GM19455 (cell line): ENCODE measurements around the gene FMNL2.

ENCODE experiments used
- ATAC-seq: cut with Tn5 transposase; IDR thresholded peaks from one replicate; pipeline ENCODE4 v1.9.1; 2021; ENCODE audit not compliant: unreplicated experiment

Gene FMNL2

DNA sequence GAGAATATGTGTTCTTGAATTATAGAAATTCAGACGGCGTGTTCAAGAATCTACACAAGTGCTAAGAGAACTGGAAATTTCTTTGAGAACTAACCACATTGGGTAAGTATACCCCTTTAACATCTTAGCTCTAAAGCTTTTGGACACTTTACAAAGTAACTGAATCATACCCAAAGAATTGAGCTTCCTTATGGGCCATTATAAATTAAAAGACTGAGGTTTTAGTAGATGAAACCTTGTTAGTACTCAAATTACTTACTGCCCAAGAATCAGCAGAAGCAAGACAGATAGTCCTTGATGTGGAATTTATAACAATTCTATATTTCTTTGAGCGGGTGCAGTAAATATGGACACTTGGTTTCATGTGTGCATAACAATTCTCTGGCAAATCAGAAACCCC is 214.0 kb downstream of the FMNL2 start:
- ATAC-seq, result no peak

DNA sequence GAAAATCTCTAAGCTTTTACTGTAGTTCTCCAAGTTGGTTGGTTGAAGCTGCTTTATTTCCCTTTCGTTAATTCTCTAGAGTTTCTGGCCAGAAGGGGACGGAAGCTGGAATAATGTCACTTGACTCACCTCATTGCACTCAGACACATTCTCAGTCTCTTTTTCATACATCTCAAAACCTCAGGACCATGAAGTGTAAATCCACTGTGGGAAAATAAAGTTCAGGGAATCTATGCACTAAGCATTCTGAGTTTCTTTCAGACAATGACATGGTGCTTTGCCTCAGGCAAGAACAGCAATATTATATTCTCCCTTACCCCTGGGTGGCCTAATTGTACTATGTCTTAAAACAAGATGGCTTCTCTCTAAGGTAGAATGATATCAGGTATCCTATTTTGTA is 214.4 kb downstream of the FMNL2 start:
- no peak for ATAC-seq

DNA sequence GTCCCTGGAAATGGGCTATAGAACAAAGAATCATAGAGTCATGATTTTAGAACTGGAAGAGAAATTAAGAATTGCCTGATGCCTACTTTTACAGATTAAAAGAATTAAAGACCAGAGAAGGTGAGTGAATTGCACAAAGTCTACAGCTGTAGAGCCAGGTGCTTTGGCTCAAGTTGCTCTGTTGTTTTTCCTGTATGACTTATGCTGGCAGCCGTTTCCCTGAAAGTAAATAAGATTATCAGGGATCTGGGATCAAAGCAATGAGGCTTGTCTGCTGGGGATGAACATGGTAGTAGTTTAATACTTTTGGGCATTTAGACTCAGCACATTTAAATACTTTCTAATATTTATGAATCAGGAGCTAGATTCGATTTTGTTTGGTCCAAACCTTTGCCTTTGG is 215.4 kb downstream of the FMNL2 start:
- no peak for ATAC-seq

DNA sequence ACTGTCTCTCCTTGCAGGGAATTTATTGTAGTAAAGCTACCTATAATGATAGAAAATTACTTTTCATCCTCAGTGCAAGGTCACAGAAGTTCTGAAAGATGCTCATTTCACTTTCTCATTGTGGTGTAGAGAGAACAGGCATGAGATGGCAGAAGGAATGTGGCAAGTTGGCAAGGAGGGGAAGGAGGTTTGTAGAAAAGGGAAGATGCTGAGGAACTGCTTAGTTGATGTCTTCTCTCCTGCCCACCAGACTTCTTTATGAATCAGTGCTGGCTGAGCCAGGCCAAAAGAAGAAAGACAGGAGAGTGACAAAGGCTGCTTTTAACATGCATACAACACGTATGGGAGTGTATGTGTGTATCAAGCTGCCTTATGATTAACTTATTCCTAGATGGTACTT is 217.9 kb downstream of the FMNL2 start:
- no peak for ATAC-seq

DNA sequence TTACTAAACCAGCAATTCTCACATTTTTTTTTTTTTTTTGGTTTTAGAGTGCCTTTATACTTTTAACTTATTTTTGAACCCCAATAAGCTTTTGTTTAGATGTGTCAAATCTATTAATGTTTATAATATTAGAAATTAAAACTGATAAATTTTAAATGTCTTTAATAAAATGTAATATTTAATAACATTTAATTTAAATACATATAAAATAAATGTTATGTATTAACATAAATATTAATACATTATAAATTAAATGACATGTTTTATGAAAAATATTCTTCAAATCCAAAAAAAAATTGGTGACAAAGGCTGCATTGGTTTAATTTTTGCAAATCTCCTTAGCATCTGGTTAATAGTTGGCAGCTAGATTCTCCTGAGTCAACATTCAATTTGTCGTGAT is 218.5 kb downstream of the FMNL2 start:
- no peak for ATAC-seq

DNA sequence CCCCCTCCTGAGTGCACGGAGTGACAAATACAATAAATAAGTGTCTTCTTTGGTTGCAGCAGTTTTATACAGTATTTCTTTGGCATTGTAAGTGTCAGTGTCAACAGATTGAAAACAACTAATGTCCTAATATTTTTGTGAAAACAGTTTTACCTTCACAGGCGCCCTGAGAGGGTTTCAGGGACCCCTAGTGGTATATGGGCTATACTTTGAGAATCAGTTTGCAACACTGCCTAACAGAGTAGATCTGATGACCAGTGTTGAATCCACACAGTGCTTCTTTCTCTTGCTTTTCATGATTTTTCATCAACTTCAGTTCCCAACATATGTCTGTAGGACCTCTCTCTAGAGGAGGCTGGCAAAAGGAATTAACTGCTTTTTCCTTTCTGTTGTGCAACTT is 220.1 kb downstream of the FMNL2 start:
- no peak for ATAC-seq

DNA sequence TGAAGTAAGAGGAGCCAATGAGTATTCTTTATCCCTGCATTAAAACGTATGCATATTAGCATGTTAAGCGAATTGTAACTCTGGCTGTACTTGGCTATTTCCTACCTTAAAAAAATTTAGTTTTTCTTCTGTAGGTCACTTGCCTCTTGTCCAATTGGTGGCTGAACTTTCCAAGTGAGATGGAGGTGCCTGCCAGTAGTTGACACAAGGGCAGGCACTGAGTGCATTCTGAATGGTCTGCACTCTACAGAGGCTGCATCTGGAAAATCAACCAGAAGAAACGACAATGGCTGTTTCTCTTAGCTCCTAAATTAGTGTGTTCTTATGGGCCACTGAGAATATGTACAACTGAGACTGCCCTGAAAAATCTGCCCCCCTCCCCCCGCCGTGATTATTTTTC is 221.5 kb downstream of the FMNL2 start:
- no peak for ATAC-seq

DNA sequence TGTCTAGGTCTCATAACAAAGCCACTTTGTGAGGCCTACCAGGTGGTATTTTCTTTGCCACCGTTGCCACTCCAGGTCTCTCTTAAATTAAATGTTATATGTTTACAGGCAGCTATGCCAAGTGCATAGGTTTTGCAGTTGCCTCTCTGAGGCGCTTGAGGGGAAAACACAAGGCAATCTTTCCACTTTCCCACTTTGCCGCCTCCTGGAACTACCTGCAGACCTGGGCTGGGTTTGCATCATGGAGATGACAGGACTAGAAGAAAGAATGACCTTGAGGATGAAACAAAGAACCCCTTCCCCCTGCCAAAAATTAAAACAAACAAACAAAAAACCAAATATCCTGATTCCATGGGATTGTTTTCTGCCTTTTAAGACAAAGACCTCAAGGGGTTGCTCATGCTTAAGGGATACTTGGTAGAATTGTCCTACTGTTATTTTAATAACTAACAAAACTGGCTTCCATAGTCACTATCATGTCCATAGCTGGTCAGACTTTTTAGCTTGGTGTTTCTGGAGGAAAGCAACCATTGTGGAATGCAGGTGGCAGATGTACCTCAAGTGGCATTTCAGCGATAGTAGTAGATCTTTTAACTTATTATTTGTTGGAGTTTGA is 222.4 kb downstream of the FMNL2 start:
- no peak for ATAC-seq

DNA sequence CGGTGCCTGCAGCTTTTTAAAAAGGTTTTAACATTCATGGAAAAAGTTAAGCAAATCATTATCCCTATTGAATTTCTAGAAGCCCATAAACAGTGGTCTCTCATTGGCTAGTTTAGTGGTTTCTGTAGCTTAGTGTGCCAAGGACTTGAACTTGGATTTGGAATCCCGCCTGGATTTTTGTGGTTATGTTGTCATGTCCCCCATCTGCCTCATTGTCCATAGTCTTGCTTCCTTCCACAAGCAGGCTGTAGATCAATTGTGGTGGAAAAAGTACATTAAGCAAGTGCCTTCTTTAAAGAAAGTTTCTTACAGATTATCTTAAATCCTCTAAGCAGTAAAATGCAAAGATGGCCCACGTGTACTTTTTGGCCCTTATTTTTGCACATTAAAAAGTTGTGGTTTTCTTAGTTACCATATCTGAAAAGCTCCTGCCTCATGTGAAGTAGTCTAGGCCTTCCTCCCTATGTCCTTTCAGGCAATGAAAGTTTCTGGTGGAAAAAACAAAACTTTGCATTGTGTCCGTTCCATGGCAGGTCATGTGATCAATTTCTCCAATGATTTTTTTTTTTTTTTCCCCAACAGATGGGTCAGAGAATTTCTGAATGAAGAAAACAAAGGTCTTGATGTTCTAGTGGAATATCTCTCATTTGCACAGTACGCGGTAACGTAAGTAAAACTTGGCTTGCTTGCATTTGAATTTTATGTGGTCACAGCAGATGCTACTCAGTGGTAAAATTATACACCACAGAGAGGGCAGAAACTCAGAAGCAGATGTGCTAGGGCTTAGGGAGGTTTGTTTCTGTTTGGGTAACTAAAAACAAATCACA is 223.4 kb downstream of the FMNL2 start:
- no peak for ATAC-seq

DNA sequence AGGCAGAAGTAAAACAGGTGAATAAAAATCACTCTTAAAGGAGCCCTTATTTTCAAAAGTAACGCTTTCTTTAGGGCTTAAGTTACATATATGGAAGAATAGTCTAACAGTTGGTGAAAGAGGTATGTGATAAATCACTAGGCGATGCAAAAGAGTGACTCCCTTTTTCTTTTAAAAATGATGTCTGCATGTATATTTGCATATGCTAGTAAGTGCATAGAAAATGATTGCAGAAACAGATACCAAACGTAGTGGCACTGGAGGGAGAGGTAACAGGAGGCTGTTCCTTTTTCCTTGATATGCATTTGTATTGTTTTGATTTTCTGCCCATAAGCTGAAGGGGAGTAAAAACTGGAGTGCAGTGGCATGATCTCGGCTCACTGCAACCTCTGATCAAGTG is 224.0 kb downstream of the FMNL2 start:
- ATAC-seq, result no peak

DNA sequence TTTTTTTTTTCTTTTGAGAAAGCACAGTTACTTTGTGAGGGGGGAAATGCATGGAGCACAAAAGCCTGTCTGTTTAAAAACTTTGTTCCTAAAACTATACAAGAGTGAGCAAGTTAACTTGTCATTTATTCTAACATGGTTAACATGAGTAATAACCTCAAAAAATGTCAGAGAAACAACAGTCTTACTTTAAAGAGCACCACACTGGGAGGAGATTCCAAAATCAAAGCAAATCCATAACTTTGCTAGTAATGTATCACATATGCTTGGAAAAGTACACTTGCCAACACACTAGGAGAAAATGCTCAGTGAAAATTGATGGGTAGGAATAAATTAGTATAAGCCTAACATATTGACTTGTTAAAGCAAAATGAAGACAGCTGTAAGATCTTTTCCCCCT is 225.2 kb downstream of the FMNL2 start:
- no peak for ATAC-seq

DNA sequence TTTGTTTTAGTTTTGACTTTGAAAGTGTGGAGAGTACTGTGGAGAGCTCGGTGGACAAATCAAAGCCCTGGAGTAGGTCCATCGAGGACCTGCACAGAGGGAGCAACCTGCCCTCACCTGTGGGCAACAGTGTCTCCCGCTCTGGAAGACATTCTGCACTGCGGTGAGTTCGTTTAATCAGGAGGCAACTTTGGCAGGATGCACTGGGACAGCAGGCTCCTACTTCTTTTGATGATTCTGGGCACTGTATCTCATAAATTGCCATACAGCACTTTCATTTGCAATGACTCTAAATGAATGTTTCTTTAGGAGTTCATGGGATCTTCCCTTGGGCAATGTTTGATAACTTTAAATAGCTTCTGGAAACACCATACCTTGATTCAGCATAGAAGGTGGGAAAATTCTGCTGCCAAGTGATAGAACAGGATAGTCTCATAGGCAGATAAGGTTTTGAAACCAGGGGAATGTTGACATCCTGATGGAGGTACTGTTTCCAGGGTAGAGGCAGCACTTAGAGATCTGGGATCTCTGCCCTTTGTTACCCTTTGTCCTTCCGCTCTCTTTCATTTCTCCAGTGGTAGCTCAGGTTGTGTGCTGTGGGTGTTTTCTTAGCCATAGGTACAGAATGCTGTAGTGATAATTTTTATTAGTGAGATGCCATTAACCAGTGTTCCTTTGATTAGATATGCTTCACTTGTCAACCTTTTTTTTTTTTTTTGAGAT is 226.1 kb downstream of the FMNL2 start:
- ATAC-seq, result no peak

DNA sequence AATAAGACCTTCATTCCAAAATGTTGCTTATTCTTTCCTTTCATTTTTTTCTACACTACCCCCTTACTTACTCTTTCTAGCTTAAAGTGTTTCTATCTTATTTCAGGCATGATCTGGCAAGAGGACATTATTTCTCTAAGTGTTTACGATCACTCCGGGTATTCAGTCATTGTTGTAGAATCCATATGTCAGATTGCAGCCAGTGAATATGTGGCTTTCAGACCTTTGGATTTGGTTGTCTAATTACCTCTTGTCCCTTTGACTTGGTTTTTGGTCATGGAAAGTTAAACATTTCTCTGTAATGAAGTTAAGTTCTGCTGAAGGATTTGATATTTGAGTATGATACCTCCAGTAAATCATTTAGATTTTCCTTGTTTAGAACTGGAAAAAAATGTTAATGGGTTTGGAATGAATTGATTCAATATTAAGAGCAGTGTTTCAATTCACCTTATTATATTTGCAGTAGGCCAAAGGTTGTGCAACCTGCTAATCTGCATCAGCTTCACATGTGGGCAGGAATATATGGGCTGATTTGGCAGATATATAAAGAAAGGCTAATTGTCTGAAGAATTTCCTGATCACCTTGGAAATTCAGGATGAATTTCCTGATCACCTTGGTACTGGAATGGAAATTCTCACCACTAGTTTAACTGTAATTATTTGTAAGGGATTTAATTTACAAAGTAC is 227.4 kb downstream of the FMNL2 start:
- no peak for ATAC-seq

DNA sequence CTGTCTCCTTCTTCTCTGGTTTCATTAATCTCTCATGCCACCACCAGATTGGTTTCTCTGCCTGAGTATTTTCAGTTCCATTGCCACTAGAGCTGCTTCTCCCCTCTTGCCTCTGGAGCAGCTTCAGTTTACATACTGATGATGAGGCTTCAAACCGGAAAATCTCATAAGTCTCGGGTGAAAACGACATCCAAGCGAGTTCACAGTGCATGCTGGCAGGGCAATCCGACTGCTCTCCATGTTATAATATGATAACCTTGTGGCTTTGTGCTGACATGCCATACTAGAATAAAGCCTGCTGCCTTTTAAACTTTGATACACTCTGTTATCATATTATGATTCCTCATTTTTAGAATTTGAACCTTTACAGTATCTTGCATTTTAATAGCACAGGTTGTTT is 228.8 kb downstream of the FMNL2 start:
- ATAC-seq, result no peak

DNA sequence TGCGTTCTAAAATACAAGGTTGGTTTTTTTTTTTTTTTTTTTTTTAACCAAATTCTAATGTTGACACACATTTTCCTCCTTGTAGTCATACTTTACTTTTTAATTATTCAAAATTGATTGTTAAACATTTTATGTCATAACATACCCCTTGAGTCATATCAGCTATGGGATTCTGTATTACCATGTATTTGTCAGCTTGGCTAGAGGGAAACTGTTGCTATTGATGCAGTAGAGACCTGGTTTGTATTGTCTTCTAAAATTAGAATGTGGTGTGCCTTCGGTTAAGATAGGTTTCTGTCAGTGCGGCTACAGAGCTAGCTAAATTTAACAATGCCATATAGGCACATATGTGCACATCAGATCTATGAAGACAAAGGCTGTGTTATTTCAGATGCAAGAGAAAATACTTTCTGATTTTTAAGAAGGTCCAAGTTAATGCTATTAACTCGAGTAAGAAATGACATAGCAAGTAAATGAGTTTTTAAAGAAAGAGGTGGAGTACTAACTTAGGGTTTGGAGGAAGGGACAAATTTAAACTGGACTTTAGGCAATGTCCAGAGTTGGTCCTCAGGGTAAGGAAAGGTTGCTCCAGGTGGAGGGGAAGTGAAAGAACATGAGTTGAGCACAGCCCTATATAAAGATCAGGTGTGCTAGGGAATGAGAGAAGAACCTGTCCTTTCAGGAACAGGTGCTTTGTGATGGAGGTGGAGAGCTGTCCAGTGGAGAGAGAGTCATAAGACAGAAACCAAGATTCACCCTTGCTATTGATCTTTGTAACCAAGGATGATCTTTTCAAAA is 230.0 kb downstream of the FMNL2 start:
- peak; percentile 93 for ATAC-seq

DNA sequence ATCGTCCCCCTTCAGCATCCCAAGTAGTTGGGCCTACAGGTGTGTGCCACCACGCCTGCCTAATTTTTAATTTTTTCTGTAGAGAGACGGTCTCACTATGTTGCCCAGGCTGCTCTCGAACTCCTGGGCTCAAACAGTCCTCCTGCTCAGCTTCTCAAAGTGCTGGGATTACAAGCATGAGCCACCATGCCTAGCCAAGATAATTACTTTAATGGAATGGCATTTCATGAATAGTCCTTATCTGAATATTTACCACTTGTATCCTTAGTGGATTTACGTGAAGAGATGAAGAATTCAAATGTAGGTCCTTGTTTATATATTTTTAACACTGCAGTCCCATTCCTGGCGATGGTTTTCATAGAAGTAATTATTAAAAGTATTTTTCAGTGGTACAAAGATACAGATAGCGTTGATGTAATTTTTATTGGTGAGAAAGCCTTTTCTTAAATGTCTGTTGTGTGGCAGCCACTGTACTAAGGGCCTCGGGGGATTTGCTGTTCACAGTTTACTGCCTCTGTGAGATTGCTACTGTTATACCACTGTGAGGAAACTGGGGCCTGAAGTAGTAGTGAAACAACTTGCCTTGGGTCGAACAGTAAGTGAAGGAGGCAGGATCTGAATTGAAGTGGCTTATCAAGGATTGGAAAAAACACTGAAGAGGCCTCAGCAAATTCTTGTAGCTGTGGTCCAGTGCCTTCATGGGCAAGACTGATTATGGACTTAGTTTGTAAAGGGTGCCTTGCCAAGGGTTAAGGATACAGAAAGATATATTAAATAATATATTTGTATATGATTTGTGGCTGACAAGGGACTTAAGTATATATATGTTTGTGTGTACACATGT is 231.1 kb downstream of the FMNL2 start:
- peak; percentile 48 for ATAC-seq

DNA sequence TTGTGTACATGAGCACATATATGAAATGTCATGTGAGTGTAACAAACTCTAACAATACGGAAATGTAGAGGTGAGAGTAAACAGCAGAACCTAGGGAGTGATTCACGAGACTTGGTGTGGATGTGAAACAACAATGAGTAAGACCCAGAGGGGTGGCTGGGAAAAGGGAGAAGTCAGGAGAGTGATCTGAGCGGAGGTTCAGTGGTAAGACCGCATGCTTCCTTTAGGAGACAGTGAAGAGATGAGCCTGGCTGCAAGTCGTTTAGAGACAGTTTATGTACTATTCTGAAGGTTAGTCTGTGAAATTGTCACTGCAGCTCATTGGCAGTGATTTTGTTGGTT is 231.7 kb downstream of the FMNL2 start:
- no peak for ATAC-seq

DNA sequence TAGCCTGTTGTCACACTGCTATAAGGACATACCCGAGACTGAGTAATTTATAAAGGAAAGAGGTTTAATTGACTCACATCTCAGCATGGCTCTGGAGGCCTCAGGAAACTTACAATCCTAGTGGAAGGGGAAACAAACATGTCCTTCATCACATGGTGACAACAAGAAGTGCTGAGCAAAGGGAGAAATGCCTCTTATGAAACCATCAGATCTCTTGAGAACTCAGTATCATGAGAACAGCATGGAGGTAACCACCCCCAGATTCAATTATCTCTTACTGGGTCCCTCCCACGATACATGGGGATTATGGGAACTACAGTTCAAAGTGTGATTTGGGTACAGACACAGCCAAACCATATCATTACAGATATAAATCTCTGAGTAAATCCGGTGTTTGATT is 233.6 kb downstream of the FMNL2 start:
- ATAC-seq, result no peak

DNA sequence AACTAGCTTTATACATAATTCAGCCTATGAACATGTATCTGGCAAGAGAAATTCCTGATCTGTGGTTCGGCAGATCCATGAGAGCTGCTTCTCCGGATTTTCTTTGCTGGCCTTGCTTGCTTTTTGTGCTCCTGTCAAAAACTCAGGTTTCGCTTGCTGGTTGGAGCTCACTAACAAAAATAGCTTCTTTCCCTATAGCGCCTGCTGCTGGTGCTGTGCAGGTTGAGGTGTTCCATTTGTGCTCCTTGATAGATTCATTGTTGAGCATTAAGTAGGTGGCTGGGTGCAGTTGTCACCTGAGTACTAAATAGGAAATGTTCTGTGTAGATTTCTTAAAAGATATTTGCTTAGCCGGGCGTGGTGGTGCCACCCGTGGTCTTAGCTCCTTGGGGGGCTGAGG is 234.2 kb downstream of the FMNL2 start:
- ATAC-seq, result no peak
